ENCODE results near the gene ADAMTS17.

The ADAMTS17 gene

GRCh38 chr15:100193277-100193860 lies 148.4 kb downstream of the ADAMTS17 start:
- no peak for DNase-seq

GRCh38 chr15:100192097-100193080 lies 149.4 kb downstream of the ADAMTS17 start:
- no peak for DNase-seq

DNA sequence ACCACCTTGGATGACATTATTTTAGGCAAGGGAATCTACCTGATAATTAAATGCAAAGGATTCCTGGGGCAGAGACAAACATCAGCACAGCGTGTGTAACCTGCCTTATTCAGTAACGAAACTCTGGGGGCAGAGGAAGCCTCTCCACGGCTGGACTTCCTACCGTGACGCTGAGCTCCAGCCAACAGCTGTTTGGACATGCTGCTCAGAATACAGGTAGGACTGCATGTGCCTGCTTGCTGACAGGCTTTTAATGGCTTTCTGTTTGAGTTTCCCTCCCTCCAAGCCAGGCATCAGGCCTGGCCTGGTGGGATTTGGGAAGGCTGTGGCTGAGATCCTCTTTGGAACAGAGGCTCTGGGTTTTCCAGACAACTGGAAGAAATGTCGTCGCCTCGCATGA lies 150.6 kb downstream of the ADAMTS17 start:
- DNase-seq: no peak

GRCh38 chr15:100190675-100191074 lies 151.1 kb downstream of the ADAMTS17 start:
- no peak for DNase-seq

DNA sequence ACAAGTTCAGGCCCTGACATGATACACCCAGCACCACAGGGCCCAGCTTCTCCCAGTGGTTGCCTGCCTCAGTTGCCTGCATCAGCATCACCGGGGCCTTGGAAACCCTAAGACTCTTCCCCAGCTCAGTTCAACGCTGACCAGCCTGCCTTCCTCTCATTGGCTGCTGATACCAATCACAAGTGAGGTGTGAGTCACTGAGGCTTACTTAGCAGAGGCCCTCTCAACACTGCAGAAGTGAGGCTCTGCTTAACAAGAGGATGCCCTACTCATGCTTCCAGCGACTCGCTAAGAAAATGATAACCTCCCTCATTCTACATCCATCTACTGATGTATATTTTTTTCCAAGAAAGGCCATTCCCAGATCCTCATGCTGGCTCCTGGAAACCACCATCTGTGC lies 151.9 kb downstream of the ADAMTS17 start:
- no peak for DNase-seq

- no peak for DNase-seq
These were observed 152.5 kb downstream of the ADAMTS17 start for GRCh38 chr15:100189319-100189718.

DNA sequence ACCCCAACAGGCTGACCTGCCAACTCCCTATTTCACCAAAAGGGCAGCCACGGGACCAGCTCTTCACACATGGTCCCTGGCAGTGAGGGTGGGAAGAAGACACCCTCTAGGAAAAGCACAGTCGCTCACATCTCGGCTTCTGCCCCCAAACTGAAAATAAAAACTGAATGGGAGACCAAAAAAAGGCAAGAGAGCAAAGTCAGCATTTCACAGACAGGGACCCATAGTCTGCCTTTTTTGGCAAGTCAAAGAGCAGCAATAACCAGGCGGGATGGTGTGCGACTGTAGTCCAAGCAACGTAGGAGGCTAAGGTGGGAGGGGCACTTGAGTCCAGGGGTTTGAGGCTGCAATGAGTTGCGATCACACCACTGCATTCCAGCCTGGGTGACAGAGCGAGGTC lies 154.1 kb downstream of the ADAMTS17 start:
- no peak for DNase-seq

DNA sequence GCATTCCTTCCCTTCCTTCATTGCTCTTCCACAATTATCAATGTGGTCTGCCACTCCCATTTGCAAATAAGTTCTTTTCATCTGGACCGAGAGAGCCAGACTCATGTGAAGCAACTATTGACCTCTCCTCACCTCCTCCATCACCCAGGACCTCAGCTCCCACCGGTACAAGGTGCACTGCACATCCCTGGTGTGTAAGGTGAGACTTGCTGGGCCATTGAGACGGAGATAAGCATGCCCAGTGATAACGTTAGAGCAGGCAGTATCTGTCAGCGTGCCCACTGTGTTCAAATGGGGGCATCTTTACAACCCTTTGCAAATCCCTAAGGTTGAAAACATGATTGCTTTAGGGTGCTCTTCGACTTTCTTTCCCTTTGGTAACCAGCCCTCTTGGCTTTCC lies 154.8 kb downstream of the ADAMTS17 start:
- no peak for DNase-seq

DNA sequence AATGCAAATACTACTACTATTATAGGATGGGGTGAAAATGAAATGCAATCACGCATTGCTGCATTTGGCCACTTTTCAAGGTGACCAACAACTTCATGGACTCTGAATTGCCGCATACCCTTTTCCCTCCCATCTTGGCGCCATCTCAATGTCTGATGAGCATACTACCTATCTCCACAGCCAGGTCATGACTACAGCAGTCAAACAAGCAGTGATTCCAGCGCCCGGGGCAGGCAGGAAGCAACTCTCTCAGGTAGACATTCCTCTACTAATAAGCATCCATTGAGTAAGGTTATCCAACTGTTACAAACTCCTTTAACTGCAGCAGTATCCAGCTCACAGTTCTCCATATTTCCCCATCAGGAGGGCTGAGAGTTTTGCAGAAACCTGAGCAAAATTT lies 155.4 kb downstream of the ADAMTS17 start:
- no peak for DNase-seq

DNA sequence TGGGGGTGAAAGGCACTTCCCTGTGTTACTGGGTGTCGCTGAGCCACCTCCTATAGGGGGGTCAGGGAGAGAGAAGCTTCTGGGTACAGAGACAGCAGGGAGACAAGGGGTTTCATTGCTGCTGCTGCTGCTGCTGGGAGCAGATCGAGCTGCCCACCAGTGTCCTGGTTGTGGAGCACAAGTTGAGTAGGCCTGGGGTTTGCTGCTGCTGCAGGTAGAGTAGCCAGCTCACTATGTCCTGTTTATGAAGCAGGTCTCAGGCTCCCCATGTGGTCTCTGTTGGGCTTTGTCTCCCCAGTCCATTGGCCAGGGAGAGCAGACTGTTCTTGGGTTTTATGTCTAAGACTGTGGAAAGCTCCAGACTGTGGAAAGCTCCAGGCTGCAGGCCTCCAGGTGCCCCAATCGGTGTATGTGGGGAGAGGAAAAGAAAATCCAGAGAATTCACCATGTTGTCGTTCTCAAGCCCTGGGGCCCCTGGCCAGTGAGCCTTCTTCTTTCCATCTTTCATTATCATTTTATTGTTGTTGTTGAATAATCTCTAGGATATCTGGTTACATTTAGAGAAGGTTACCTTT lies 157.8 kb downstream of the ADAMTS17 start:
- DNase-seq: no peak

DNA sequence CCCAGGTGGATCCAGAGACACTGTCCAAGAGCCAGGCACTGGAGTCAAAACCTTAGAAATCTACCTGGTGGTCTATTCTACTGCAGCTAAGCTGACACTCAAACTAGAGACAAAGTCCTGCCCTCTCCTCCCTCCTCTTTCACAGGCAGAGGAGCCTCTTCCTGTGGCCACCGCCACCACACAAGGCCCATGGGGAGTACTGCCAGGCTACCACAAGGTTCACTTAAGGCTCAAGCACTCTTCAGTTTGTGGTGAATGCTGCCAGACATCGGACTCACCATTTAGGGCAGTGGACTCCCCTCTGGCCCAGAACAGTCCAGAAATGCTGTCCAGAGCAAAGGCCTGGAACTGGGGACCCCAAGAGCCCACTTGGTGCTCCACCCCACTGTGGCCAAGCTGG lies 160.9 kb downstream of the ADAMTS17 start:
- DNase-seq: no peak

GRCh38 chr15:100175406-100176114 lies 166.2 kb downstream of the ADAMTS17 start:
- DNase-seq: no peak

DNA sequence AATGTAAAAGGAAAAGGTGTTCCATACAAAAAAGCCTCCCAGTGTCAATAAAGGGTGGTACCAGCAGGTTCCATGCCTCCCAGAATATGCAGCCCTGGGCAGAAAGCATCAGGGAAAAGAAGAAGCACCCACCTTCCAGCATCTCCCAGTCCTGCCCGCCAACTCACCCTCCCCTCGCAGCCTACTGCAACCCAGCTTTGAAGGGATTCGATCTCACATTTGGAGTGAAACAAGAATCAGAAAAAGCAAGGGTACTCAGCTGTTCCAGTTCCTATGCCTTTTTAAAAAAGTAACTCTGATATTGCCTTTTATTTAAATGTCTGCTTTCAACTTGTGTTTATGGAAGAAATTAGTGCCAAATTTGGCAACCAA lies 166.9 kb downstream of the ADAMTS17 start:
- no peak for DNase-seq

GRCh38 chr15:100174159-100174903 lies 167.4 kb downstream of the ADAMTS17 start:
- no peak for DNase-seq

DNA sequence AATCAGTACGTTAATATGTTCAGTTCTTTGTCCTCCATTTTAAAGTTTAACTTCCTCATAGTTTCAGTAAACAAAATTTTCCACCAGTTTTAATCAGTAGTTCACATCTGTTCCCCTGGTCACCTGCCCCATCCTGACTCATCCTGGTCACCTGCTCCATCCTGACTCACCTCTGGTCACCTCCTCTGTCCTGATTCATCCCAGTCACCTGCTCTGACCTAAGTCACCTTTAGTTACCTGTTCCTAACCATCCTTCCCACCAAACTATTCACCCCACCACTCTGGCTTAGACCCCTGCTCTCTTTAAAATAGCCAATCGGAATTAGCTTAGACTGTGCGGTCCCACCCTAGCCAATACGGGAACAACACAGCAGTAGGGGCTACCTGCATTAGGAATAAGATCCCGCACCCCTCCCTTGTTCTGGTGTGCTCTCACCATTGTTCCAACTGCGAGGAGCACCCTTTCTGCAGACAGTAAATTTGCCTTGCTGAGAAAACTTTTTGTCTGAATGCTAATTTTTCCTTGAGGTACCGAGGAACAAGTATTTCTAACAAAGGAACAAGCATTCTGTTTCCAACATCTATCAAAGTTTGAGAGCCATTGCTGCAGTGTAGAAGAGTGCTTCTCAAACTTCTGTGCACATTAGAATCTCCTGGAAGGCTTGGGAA lies 169.3 kb downstream of the ADAMTS17 start:
- no peak for DNase-seq

DNA sequence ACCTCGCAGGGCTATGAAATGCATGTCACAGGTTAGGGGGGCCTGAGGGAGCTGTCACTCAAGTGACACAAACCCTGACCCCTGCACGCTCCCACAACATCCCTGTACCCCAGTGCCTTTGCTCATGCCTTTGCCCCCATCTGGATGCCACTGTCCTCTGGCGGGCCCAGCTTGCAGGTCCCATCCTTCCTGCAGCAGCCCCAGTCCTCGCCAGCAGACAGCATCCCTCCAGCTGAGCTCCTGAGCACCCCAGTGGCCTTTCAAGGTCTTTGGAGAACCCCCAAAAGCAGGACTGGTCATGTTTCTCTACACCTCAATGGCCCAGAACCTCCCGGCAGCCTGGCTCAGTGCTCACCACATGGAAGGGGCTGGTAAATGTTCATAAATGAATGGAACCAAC lies 170.4 kb downstream of the ADAMTS17 start:
- DNase-seq: no peak

DNA sequence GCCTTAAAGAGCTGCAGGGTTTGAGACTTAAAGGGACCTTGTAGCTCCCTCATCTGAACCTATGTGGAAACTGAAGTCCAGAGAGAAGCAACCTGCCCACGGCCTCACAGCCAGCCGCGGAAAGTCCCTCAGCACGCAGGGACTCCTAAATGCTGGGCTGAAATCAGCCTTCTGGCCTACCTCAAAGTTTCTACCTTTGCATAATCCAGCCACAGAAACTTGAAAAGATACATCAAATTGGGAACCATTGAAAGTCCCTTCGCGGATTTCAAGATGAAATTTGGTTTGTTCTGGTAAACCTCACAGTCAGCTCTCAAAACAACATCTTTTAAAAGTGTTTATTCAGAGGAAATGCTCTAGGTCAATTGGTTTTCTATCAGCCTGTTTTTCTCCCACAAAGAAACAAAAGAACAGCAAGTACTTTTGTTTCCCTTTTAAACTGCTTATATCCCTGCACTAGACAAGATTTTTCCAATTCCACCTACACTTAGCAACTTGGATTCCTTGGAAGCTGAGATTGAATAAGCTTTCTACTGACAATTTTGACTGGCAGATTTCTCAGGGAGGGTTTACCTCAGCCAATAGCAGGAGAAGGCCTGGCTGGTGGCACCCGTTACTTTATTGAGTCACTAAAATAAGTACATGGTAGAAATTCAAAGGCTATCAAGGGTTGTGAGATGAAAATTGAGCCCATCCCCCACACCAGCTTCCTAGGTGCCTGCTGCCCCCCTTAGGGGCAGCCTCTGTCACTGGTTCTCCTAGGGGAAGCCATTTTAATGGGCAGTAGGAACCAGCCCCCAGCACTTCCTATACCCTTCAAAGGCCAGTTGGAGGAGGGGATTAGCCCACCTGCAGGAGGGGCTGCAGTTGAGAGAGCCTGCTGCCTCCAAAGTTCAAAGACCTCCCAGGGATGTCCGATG lies 171.2 kb downstream of the ADAMTS17 start:
- no peak for DNase-seq

DNA sequence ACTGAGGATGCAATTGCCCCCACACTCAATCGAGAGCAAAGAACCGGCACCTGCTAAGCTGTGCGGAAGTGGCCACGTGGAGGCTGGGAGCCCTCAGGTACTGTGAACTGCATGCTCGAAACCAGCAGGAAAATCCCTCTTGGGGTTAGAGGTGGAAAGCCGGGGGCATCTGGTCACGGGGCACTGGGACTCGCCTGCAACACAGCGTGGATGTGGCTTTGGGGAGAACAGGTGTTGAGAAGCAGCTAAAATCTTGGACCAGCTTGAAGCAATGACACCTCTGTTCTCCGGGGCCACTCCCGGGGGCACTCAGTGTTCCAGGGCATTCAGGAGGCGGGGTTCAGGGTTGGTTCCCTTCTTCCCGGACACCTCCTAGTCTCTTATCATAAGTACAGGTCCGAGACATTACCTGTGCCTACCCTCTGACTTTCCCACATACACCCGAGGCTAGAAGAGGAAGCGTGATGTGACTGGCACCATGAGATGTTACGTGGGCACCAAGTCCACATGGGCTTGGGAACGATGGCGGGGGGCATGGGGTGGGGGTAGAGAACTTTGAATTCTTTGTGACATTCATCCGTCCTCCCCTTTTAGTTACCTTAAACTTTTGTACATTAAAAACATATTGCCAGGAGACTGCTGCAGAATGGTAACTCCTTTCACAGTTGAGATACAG lies 172.0 kb downstream of the ADAMTS17 start:
- DNase-seq: no peak

GRCh38 chr15:100168787-100169186 lies 173.0 kb downstream of the ADAMTS17 start:
- no peak for DNase-seq

DNA sequence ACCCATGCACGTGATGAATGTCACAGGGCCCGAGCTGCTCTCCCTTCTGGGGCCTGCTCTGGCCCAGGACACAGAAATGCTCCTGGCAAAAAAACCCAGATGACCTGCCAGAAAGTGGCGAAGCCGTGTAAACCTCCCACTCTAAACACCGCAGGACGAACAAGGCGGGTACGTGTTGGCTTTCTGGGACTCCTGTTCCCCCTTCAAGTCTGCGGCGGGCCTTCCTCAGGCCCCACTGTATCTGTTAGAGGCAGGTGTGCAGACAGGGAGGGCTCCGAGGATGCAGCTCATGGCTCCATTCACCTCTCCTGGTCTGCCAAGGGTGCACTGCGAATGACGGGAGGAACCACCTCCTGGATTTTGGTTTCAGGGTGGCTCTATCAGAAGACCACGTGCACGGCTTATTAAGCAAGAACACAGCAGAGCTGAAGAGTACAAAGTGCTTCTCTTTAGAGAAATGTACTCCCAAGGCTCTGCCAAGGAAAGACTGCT lies 173.8 kb downstream of the ADAMTS17 start:
- no peak for DNase-seq
